GM18526 (cell line): ENCODE results near the gene CD83.

ENCODE experiments used
- POLR2A ChIP-seq: IDR thresholded peaks from 3 replicates; pipeline ENCODE4 v1.6.1; 2011; ENCODE audit not compliant: insufficient read length; ENCODE audit errors: extremely low read depth

CD83 gene, protein sequence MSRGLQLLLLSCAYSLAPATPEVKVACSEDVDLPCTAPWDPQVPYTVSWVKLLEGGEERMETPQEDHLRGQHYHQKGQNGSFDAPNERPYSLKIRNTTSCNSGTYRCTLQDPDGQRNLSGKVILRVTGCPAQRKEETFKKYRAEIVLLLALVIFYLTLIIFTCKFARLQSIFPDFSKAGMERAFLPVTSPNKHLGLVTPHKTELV

DNA sequence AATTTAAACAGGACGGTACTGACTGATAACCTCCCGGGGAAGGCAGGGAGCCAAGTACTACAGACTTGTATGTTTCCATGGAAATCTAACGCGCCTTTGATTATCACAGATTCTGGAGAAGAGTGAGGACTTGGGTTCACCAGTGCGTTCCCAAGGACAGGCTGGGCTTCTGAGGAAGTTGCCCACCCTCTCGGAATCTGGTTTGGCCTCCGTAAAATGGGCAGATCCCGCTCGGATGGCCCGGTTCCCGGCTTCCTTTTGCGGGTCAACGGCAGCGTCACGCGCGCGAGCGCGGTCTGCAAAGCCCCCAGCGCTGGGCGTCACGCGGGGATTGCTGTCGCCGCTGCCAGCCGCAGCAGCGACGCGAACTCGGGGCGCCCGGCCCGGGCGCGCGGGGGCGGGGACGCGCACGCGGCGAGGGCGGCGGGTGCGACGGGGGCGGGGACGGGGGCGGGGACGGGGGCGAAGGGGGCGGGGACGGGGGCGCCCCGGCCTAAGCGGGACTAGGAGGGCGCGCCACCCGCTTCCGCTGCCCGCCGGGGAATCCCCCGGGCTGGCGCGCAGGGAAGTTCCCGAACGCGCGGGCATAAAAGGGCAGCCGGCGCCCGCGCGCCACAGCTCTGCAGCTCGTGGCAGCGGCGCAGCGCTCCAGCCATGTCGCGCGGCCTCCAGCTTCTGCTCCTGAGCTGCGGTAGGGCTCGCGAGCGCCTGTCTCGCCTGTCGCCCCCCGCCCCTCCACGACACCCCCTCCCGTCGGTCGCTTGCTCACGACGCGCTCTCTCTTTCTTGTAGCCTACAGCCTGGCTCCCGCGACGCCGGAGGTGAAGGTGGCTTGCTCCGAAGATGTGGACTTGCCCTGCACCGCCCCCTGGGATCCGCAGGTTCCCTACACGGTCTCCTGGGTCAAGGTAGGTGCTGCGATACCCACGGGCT lies at the start of gene CD83:
Gene CD83, plus strand, starts transcription at position 615 of the 933 bp plus-strand sequence. Its CDS starts 40 bp downstream, at position 655.
- peak; percentile 99 for TF ChIP-seq POLR2A

DNA sequence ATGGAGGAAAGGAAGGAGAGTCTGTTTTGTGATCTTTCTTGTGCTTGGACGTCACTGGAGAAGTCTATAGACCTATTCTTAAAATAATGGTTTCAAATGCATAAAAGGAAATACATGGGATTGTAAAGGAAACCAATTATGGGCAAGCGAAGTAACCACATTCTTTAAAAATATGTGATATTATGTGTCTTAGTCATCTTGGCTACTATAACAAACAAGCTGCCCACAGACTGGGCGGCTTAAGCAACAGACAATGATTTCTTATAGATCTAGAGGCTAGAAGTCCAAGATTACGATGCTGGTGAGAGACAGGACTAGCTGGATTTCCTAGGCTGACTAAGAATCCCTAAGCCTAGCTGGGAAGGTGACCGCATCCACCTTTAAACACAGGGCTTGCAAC lies 49.4 kb upstream of the CD83 start:
- no peak for TF ChIP-seq POLR2A

DNA sequence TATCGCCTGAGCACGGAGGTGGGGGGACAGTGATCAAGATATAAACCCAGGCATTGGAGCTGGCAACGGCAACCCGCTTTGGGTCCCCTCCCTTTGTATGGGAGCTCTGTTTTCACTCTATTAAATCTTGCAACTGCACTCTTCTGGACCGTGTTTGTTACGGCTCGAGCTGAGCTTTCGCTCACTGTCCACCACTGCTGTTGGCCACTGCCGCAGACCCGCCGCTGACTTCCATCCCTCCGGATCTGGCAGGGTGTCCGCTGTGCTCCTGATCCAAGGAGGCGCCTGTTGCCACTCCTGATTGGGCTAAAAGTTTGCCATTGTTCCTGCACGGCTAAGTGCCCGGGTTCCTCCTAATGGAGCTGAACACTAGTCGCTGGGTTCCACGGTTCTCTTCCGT lies 48.9 kb upstream of the CD83 start:
- TF ChIP-seq POLR2A, result no peak

DNA sequence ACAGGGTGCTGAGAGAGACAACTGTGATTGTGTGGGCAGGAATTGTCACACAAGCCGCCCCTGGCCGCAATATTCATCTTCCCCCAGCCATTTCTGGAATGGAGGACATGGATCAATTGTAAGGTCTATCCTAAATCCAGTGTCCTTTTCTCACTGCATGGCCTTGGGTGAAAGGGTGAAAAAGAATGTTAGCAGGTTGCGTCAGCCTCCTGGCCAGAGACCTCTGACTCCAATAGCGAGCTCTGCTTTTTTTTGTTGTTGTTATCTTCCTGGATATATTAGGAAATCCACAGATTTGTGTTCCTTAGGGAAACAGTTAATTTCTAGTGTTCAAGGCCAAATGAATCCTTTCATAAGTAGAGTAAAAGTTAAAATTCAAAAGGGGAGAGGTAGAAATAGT lies 47.1 kb upstream of the CD83 start:
- no peak for TF ChIP-seq POLR2A

DNA sequence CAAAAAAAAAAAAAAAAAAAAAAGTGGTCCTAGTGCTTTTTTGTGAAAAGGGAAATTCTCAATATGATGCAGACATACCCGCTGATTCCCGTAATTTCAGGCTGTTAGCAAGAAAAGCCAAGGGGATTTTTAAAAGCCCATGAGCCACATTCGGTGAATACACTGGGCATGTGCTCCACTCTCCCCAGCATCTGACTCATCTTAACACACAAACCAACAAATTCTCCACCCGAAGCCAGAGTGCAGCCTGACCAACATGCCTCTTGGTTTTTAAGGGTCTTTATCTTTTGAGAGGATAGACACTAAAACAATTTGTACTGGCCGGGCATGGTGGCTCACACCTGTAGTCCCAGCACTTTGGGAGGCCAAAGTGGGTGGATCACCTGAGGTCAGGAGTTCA lies 45.5 kb upstream of the CD83 start:
- no peak for TF ChIP-seq POLR2A

DNA sequence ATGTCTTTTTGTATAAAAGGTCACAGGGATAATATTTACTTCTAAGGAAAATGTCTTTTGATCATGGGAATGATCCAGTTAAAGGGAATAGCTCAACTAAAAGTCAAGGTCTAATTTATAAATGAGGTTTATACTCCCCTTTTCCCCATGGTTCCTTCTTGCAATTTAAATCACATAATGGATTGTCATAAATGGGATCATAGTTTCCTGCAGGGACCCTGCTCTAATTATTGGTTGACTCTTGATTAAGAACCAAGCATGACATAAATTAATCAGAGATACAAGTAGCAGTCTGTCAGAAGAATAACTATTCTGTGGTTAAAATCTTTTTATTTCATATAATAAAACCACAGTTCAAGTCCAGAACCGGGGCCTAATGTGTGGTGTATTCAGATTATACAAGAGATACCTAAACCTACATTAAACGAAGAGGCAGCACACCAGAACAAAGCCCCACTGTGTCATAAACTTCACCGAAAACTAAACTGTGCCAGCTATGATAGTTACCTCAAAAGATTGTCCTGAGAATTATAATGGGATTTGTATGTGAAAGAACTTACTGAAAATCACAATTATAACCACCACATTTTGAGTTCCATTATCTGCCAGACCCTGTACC lies 43.0 kb upstream of the CD83 start:
- TF ChIP-seq POLR2A, result no peak

DNA sequence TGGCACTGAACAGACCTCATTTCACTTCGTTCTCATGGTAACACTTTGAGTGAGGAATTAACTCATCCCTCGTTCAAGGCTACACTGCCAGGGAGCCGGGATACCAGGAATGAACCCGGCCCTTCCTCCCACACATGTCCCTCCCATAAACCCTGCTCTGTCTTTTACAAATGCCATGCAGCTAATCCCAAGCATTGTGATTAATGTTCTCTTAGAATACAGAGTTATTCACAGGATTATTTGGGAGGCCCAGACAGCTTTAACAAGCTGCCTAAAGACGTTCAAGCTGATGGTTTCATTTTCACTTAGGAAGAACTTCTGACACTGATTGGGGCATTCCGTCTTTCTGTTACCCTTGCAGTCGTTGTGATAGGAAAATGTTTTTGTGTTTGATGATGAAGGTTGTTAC lies 42.5 kb upstream of the CD83 start:
- TF ChIP-seq POLR2A, result no peak

DNA sequence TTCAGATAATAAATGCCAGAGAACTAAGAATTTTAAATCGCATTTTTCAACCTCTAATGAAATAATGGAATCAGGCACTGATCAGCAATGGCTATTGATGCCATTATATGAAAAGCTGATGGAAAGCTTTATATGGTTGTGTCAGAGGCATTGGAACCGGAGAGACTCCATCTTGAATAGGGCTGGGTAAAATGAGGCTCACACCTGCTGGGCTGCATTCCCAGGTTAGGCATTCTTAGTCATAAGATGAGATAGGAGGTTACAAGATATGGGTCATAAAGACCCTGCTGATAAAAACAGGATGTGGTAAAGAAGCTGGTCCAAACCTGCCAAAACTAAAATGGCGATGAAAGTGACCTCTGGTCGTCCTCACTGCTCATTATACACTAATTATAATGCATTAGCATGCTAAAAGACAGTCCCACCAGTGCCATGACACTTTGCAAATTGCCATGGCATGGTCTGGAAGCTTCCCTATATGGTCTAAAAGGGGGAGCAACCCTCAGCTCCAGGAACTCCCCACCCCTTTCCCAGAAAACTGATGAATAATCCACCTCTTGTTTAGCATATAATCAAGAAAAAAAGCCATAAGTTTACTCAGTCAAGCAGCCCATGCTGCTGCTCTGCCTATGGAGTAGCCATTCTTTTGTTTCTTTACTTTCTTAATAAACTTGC lies 40.2 kb upstream of the CD83 start:
- TF ChIP-seq POLR2A, result no peak

DNA sequence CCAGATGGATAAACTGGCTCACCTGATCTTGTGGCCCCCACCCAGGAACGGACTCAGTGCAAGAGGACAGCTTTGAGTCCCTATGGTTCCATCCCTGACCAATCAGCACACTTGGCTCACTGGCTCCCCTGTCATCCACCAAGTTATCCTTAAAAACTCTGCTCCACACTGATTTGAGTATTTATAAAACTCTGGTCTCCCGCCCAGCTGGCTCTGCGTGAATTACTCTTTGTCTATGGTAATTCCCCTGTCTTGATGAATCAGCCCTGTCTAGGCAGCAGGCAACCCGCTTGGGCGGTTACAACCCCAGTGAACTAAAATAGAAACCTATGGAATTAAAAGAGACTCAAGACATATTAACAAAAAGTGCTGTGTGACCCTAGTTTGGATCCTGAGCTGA lies 38.1 kb upstream of the CD83 start:
- TF ChIP-seq POLR2A, result no peak

DNA sequence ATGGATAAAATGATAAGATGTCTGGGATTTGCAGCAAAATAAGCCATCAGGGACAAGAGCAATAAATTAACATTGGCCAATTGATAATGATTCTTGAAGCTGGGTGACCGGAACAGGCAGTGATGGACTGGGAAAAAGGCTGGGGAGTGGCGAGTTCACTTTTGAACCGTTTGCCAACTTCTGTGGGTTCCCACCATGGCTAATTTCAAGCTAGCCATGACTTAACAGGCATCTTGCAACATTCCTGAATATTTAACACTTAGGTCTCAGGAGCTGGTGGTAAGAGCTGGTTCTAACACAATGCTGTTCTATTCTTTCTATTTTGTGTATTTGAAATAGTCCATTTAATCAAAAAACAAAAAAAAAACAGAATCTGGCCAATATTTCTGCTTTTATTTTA lies 37.6 kb upstream of the CD83 start:
- TF ChIP-seq POLR2A, result no peak

DNA sequence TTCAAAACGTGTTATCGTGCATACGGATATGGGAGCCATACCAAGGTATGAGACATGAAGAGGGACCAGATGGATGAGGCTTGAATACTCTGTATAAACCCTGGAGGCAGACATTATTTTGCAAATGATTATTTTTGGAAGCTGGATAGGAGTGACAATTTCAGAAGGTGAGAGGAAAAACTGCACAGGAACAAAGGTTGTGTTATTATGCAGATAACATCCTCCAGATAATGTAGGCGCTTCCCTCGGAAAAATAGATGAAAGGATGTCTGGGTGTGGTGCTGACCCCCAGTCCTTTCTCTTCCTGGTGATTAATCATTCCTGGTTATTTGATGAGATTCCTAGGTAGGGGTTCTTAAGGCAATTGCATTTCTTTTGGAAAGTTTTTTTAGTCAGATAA lies 36.4 kb upstream of the CD83 start:
- TF ChIP-seq POLR2A, result no peak

DNA sequence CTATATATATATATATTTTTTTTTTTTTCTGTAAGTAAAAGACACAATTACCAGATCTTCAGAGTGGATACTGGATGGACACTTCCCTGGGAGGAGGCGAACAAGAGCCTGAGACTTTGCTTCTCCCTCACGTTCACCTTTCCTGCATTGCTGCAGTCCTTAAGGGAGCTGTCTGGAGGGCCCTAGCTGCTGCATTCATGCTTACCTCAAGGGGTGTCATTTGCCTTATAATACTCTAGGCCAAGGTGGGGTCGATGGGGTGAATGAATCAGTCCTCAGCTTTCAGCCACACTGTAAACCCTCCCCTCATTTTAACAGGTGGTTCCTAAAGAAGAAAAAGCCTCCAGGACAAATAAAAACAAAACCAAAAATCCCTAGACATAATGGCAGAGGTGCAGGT lies 34.8 kb upstream of the CD83 start:
- TF ChIP-seq POLR2A, result no peak

DNA sequence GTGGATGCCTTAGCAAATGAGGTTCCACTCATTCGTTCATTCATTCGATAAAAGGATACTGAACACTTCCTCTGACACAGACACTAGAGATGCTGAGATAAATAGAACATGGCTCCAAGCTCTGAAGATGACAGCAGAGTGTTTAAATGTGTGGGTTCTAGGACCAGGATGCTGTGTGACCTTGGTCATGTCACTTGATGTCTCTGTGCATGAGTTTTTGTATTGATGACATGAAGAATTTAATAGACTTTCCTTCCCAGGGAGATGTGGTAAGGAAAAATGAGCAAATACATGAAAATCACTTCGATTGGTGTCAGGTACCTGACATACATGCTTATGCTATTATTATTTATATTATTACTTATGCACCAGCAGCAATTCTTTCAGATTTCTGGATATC lies 34.3 kb upstream of the CD83 start:
- no peak for TF ChIP-seq POLR2A

DNA sequence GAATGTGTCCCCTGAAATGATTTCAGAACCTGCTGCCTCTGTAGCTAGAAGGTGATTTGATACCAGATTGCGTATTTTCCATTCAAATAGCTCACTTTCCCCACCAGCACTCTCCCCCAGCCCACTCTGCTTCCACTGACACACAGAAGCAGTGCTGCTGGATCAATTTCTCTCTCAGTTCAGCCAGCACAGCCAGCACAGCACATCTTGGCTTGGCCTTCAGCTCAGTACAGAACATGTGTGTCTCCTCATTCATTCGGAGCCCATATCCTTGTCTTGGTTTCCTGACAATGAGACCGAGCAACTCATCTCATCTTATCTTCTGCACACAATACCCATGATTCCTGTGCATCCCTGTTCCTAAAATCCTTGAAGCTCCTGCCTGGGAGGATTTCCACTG lies 33.8 kb upstream of the CD83 start:
- TF ChIP-seq POLR2A, result no peak

DNA sequence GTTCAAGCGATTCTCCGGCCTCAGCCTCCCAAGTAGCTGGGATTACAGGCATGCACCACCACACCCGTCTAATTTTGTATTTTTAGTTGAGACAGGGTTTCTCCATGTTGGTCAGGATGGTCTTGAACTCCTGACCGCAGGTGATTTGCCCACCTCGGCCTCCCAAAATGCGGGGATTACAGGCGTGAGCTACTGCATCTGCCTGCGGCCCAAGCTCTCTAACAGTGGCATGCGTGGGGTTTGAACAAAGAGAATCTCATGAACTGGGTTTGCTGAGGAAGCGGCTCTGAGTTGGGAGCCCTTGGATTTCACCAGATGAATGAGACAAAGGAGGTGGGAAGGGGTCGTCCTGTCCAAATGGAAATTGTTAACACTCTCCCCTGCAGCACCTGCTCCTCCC lies 33.2 kb upstream of the CD83 start:
- TF ChIP-seq POLR2A, result no peak
